WTC11 (cell line): ENCODE data around the gene ACER1. TPM values are rescaled to one million over a fixed set of nuclear protein-coding genes. Genes with fewer than 3 reads are reported as not detected.

Source experiments
- ATAC-seq: fragments of 200-7000 bp; cut with Tn5 transposase; 2 replicates; pipeline ENCODE4 v1.10.0; 2021; ENCODE audit warnings: mild to moderate bottlenecking, moderate library complexity
- CTCF ChIA-PET: fragments of 300-600 bp; sonication (Branson Sonifier 250); formaldehyde crosslinking; loops from one replicate; lab custom pipeline; 2021; ENCODE audit warnings: antibody characterized with exemption; lab: Charles Lee
- POLR2A ChIA-PET: fragments of 350-600 bp; sonication (Branson Sonifier 250); formaldehyde crosslinking; loops from one replicate; lab custom pipeline; 2021; ENCODE audit warnings: antibody characterized with exemption; lab: Charles Lee
- DNase-seq: peaks from one replicate; pipeline ENCODE4 v3.0.0; 2021; ENCODE audit warnings: low spot score
- H3K27ac Mint-ChIP-seq: 2 replicates; pipeline ENCODE4 v1.8.0; 2021; ENCODE audit warnings: mixed read lengths
- H3K27me3 Mint-ChIP-seq: 2 replicates; pipeline ENCODE4 v1.8.0; 2021; ENCODE audit warnings: low read depth, mild to moderate bottlenecking, moderate library complexity, mixed read lengths
- H3K36me3 Mint-ChIP-seq: 2 replicates; pipeline ENCODE4 v1.8.0; 2021; ENCODE audit warnings: mixed read lengths
- H3K4me1 Mint-ChIP-seq: 2 replicates; pipeline ENCODE4 v1.8.0; 2022; ENCODE audit warnings: mixed read lengths
- H3K4me3 Mint-ChIP-seq: 2 replicates; pipeline ENCODE4 v1.8.0; 2021; ENCODE audit warnings: mild to moderate bottlenecking, moderate library complexity, mixed read lengths
- H3K9me3 Mint-ChIP-seq: 2 replicates; pipeline ENCODE4 v1.8.0; 2021; ENCODE audit warnings: mixed read lengths
- ATF1 ChIP-seq: sonication (generic); formaldehyde crosslinking; IDR thresholded peaks from 2 replicates; pipeline ENCODE4 v1.8.1; 2023; ENCODE audit warnings: mild to moderate bottlenecking, moderate library complexity, missing genetic modification reagents
- CBFB ChIP-seq: sonication (generic); formaldehyde crosslinking; IDR thresholded peaks from 2 replicates; pipeline ENCODE4 v1.8.1; 2022; ENCODE audit warnings: mild to moderate bottlenecking, low read depth, missing genetic modification reagents
- EMX1 ChIP-seq: fragments of 250-450 bp; sonication (Bioruptor Pico); IDR thresholded peaks from 2 replicates; pipeline ENCODE4 v1.8.0; 2021; ENCODE audit warnings: mild to moderate bottlenecking
- ETV6 ChIP-seq: sonication (generic); formaldehyde crosslinking; IDR thresholded peaks from 2 replicates; pipeline ENCODE4 v1.8.1; 2022; ENCODE audit warnings: mild to moderate bottlenecking, missing genetic modification reagents
- GABPB1 ChIP-seq: sonication (generic); formaldehyde crosslinking; IDR thresholded peaks from 2 replicates; pipeline ENCODE4 v1.8.1; 2023; ENCODE audit warnings: mild to moderate bottlenecking, missing genetic modification reagents
- HMGA2 ChIP-seq: fragments of 250-450 bp; sonication (Bioruptor Pico); IDR thresholded peaks from 2 replicates; pipeline ENCODE4 v1.4.0; 2021; ENCODE audit warnings: mild to moderate bottlenecking, moderate library complexity
- IRF2 ChIP-seq: sonication (generic); formaldehyde crosslinking; IDR thresholded peaks from 2 replicates; pipeline ENCODE4 v1.8.0; 2022; ENCODE audit warnings: low read depth, missing genetic modification reagents, borderline replicate concordance
- TCF7 ChIP-seq: sonication (generic); formaldehyde crosslinking; IDR thresholded peaks from 2 replicates; pipeline ENCODE4 v1.8.0; 2022; ENCODE audit warnings: mild to moderate bottlenecking, low read depth, missing genetic modification reagents, moderate library complexity
- TP53 ChIP-seq: sonication (generic); formaldehyde crosslinking; IDR thresholded peaks from 2 replicates; pipeline ENCODE4 v1.8.1; 2023; ENCODE audit warnings: mild to moderate bottlenecking, missing genetic modification reagents
- ZBTB21 ChIP-seq: sonication (generic); formaldehyde crosslinking; IDR thresholded peaks from 2 replicates; pipeline ENCODE4 v1.8.1; 2023; ENCODE audit warnings: mild to moderate bottlenecking, missing genetic modification reagents, borderline replicate concordance
- ZNF219 ChIP-seq: sonication (generic); formaldehyde crosslinking; IDR thresholded peaks from 2 replicates; pipeline ENCODE4 v1.8.0; 2023; ENCODE audit warnings: missing genetic modification reagents, mild to moderate bottlenecking, borderline replicate concordance
- ZNF423 ChIP-seq: fragments of 250-450 bp; sonication (Bioruptor Pico); IDR thresholded peaks from 2 replicates; pipeline ENCODE4 v2.1.2; 2022; ENCODE audit warnings: mild to moderate bottlenecking, moderate library complexity
- total RNA-seq: library from RNA; stranded (reverse); gene quantifications from 3 replicates; pipeline ENCODE4 v1.2.3, GENCODE V29; 2021
- TF ChIP-seq, protein P1 (sequence below): sonication (generic); formaldehyde crosslinking; IDR thresholded peaks from 2 replicates; pipeline ENCODE4 v1.8.1; 2022; ENCODE audit warnings: missing genetic modification reagents, borderline replicate concordance
- TF ChIP-seq, protein P2 (sequence below): fragments of 250-450 bp; sonication (Bioruptor Pico); IDR thresholded peaks from 2 replicates; pipeline ENCODE4 v1.9.0; 2021; ENCODE audit warnings: mild to moderate bottlenecking
- TF ChIP-seq, protein P3 (sequence below): sonication (generic); formaldehyde crosslinking; conservative IDR thresholded peaks from 2 replicates; pipeline ENCODE4 v1.8.1; 2023; ENCODE audit warnings: mild to moderate bottlenecking, low read depth, missing genetic modification reagents, moderate library complexity

Gene ACER1
- total RNA-seq, 1 experiment from 2014 or later = not detected

DNA sequence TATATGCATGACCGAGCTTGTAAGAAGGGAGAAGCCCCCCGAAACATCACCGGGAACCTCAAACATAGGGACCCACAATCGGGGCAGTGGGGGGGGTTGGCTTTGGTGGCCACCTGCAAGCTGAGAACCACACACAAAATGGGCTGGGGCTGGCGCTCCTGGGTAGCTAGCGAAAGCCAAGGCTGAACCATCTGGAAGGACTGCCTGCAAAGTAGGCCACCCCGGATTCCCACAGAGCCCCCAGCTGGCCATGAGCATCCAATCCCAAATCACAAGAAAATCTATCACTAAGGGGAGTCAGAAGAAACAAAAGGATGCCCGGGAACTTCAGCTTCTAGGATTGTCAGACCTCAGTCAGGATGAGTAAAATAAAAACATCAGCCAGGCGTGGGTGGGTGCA is 45.1 kb upstream of the ACER1 start:
- Mint-ChIP-seq H3K9me3 (peaks cover 5% of the 10 kb centered on the region; the same call in 1 of the 2 replicates), H3K4me3 (no peak overlapping the region), H3K4me1 (peaks cover 13% of the 10 kb centered on the region), H3K27me3 (no peaks in the 10 kb centered on the region), H3K27ac (no peak overlapping the region), H3K36me3 (peaks cover 36% of the 10 kb centered on the region)
- DNase-seq = no peak
- TF ChIP-seq, protein P1, sequence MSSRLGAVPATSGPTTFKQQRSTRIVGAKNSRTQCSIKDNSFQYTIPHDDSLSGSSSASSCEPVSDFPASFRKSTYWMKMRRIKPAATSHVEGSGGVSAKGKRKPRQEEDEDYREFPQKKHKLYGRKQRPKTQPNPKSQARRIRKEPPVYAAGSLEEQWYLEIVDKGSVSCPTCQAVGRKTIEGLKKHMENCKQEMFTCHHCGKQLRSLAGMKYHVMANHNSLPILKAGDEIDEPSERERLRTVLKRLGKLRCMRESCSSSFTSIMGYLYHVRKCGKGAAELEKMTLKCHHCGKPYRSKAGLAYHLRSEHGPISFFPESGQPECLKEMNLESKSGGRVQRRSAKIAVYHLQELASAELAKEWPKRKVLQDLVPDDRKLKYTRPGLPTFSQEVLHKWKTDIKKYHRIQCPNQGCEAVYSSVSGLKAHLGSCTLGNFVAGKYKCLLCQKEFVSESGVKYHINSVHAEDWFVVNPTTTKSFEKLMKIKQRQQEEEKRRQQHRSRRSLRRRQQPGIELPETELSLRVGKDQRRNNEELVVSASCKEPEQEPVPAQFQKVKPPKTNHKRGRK (CRISPR knock-in tag) = no peak
- TF ChIP-seq, protein P2, sequence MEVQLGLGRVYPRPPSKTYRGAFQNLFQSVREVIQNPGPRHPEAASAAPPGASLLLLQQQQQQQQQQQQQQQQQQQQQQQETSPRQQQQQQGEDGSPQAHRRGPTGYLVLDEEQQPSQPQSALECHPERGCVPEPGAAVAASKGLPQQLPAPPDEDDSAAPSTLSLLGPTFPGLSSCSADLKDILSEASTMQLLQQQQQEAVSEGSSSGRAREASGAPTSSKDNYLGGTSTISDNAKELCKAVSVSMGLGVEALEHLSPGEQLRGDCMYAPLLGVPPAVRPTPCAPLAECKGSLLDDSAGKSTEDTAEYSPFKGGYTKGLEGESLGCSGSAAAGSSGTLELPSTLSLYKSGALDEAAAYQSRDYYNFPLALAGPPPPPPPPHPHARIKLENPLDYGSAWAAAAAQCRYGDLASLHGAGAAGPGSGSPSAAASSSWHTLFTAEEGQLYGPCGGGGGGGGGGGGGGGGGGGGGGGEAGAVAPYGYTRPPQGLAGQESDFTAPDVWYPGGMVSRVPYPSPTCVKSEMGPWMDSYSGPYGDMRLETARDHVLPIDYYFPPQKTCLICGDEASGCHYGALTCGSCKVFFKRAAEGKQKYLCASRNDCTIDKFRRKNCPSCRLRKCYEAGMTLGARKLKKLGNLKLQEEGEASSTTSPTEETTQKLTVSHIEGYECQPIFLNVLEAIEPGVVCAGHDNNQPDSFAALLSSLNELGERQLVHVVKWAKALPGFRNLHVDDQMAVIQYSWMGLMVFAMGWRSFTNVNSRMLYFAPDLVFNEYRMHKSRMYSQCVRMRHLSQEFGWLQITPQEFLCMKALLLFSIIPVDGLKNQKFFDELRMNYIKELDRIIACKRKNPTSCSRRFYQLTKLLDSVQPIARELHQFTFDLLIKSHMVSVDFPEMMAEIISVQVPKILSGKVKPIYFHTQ = no peak
- TF ChIP-seq ZNF219 (no peak), GABPB1 (CRISPR knock-in tag) (no peak), EMX1 (CRISPR knock-in tag) (no peak)
- TF ChIP-seq, protein P3, sequence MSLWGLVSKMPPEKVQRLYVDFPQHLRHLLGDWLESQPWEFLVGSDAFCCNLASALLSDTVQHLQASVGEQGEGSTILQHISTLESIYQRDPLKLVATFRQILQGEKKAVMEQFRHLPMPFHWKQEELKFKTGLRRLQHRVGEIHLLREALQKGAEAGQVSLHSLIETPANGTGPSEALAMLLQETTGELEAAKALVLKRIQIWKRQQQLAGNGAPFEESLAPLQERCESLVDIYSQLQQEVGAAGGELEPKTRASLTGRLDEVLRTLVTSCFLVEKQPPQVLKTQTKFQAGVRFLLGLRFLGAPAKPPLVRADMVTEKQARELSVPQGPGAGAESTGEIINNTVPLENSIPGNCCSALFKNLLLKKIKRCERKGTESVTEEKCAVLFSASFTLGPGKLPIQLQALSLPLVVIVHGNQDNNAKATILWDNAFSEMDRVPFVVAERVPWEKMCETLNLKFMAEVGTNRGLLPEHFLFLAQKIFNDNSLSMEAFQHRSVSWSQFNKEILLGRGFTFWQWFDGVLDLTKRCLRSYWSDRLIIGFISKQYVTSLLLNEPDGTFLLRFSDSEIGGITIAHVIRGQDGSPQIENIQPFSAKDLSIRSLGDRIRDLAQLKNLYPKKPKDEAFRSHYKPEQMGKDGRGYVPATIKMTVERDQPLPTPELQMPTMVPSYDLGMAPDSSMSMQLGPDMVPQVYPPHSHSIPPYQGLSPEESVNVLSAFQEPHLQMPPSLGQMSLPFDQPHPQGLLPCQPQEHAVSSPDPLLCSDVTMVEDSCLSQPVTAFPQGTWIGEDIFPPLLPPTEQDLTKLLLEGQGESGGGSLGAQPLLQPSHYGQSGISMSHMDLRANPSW (CRISPR knock-in tag) = no peak
- no peak for ATAC-seq
- ChIA-PET CTCF (interaction anchor here (0.6 to 0.7 kb wide), 2 partner anchors 38 to 708 kb away, joined by 3 to 4 read pairs; no protein-coding TSS in a partner anchor), POLR2A (interaction anchor here (0.6 to 0.7 kb wide), 2 partner anchors 34 to 42 kb away, joined by 3 to 4 read pairs; no protein-coding TSS in a partner anchor)

DNA sequence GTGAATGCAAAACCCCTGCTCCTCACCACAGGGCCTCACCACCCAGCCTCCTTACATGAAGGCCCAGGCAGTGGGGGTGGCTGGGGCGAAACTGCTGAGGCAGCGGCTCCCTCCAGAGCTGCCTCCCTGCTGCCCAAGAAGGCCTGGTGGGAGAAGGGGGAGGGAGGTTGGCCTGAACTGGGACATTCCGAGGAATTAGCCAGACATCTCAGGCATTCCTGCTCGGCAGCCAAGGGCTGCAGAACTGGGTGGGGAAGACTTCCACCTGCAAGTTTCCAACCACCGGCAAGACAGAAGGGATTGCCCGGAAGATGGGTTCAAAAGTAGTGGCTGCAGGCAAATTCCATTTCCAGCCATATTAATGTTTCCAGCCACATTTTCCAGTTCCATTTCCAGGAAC is 44.6 kb upstream of the ACER1 start:
- Mint-ChIP-seq H3K36me3 (peaks cover 32% of the 10 kb centered on the region), H3K4me3 (no peak overlapping the region), H3K27me3 (no peaks in the 10 kb centered on the region), H3K9me3 (peaks cover 5% of the 10 kb centered on the region; the same call in 1 of the 2 replicates), H3K27ac (no peak overlapping the region), H3K4me1 (peaks cover 13% of the 10 kb centered on the region)
- no peak for ATAC-seq
- POLR2A ChIA-PET = interaction anchor here (0.6 to 1.6 kb wide), 4 partner anchors 15 to 132 kb away, joined by 3 to 4 read pairs (median 4); partner anchors contain the start of gene GTF2F1
- TF ChIP-seq, protein P1 (CRISPR knock-in tag) = no peak
- TF ChIP-seq HMGA2 (CRISPR knock-in tag) = no peak
- no peak for DNase-seq
- CTCF ChIA-PET = interaction anchor here (0.7 kb wide), 1 partner anchor 37 kb away, joined by 3 read pairs; no protein-coding TSS in a partner anchor

DNA sequence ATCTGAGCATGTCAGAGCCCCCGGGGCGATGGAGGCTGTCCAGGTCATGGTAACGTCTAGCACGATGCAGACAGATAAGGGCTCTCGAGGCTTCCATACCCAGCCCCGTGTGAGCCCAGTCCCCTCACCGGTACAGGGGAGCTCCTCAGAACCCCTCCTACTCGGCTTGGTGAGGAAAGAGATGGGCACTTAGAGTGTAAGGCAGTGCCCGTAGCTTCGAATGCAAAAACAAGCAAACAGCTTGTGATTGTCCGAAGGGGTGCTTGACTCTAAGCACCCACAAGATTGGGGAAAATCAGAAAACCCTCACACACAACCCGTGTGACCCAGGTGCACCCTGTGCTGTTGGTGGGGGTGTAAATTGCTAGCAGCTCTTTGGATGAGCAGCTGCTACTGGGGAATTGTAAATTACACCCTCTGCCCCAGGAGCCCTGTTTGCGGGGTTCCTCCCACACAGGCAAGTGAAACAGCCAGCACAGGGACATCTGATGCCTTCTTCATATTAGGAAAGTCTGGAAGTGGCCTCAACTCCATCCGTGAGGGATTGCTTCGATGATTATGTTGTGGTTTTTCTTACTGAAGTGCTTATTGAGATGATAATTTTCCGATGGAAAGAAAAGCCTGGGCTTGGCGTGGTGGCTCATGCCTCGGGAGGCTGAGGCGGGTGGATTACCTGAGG is 43.2 kb upstream of the ACER1 start:
- DNase-seq (no peak), ATAC-seq (no peak)
- 0 out of 2 replicates have a peak overlapping the region, but pooled peaks have one; percentile 27 for H3K27ac Mint-ChIP-seq
- no peaks in the 10 kb centered on the region for H3K27me3 Mint-ChIP-seq
- peaks cover 26% of the 10 kb centered on the region for H3K36me3 Mint-ChIP-seq
- POLR2A ChIA-PET = interaction anchor here (1.6 kb wide), 1 partner anchor 17 kb away, joined by 4 read pairs; the partner anchor contains the start of gene GTF2F1
- CTCF ChIA-PET = no interaction called here
- peaks cover 5% of the 10 kb centered on the region; the same call in 1 of the 2 replicates for H3K9me3 Mint-ChIP-seq
- no peak overlapping the region for H3K4me3 Mint-ChIP-seq
- H3K4me1 Mint-ChIP-seq = peaks cover 17% of the 10 kb centered on the region
- TF ChIP-seq IRF2 (CRISPR knock-in tag) (no peak), TP53 (CRISPR knock-in tag) (no peak), ZNF423 (no peak), ETV6 (CRISPR knock-in tag) (no peak), ATF1 (CRISPR knock-in tag) (no peak), CBFB (CRISPR knock-in tag) (no peak), TCF7 (CRISPR knock-in tag) (no peak), ZBTB21 (CRISPR knock-in tag) (no peak)
